ENCODE results near the gene TP53BP1.

GRCh38 chr15:43410572-43411214, 82.3 kb downstream of the TP53BP1 start:
- TF ChIP-seq POLR2A (IDR thresholded peaks at IDR 0.05) (no peak), POLR2AphosphoS5 (IDR thresholded peaks at IDR 0.05; ENCODE audit: insufficient read depth in 1 of 2, low read depth in 1 of 2) (no peak), CTCF (IDR thresholded peaks at IDR 0.05) (no peak)
